Globus pallidus (tissue), 1 donor: ENCODE data around the gene BBS12.
"Not testable (repeated sequence)": the region's sequence is repeated elsewhere in the genome, so short reads cannot be mapped to it uniquely, and the experiment has no call there.

Experiments used
- DNase-seq: peaks from one replicate; pipeline ENCODE4 v3.0.0-alpha.2; 2015; ENCODE audit warnings: low spot score

BBS12 gene

GRCh38 chr4:122765692-122766352 is 33.3 kb downstream of the BBS12 start:
- DNase-seq = no peak

- no peak for DNase-seq
These were observed 33.8 kb downstream of the BBS12 start for GRCh38 chr4:122766353-122766705.

- DNase-seq = no peak
These were observed 34.4 kb downstream of the BBS12 start for GRCh38 chr4:122766950-122767349.

- DNase-seq = no peak
These were observed 39.2 kb downstream of the BBS12 start for GRCh38 chr4:122771724-122772123.

- no peak for DNase-seq
These were observed 39.8 kb downstream of the BBS12 start for GRCh38 chr4:122772311-122772710.

- no peak for DNase-seq
These were observed 40.5 kb downstream of the BBS12 start for GRCh38 chr4:122772986-122773385.

- no peak for DNase-seq
These were observed 42.5 kb downstream of the BBS12 start for GRCh38 chr4:122775039-122775438.

GRCh38 chr4:122775987-122776836 is 43.7 kb downstream of the BBS12 start:
- no peak for DNase-seq

GRCh38 chr4:122776916-122777315 is 44.4 kb downstream of the BBS12 start:
- DNase-seq = no peak

GRCh38 chr4:122777846-122778673 is 45.6 kb downstream of the BBS12 start:
- DNase-seq = no peak

- no peak for DNase-seq
These were observed 49.0 kb downstream of the BBS12 start for GRCh38 chr4:122781486-122781885.

- DNase-seq = no peak
These were observed 51.1 kb downstream of the BBS12 start for GRCh38 chr4:122783301-122784215.

- DNase-seq = no peak
These were observed 51.8 kb downstream of the BBS12 start for GRCh38 chr4:122784261-122784660.

- DNase-seq = no peak
These were observed 52.6 kb downstream of the BBS12 start for GRCh38 chr4:122785099-122785498.

GRCh38 chr4:122786296-122786695 is 53.8 kb downstream of the BBS12 start:
- not testable (repeated sequence) for DNase-seq

GRCh38 chr4:122786920-122787319 is 54.4 kb downstream of the BBS12 start:
- not testable (repeated sequence) for DNase-seq

- DNase-seq = no peak
These were observed 55.4 kb downstream of the BBS12 start for GRCh38 chr4:122787940-122788339.

- no peak for DNase-seq
These were observed 56.4 kb downstream of the BBS12 start for GRCh38 chr4:122788935-122789334.

GRCh38 chr4:122793811-122794210 is 61.3 kb downstream of the BBS12 start:
- DNase-seq = no peak
